ENCODE results near the gene RAD9A. TPM values are rescaled to one million over a fixed set of nuclear protein-coding genes. Genes with fewer than 3 reads are reported as not detected.
A peak's percentile ranks its signal among the peaks of the same experiment; 100 is the strongest.

Gene RAD9A
- total and polyA plus RNA-seq, 2 donors (not counting 1 experiment from before 2014, with no cell fraction given), result 3.5 to 3.8 TPM

- peak overlapping the region in 1 of 4 experiments; percentile 76 for H3K4me3 ChIP-seq (replicated peaks in 1 of 4; ENCODE audit: control extremely low read depth in 1 of 4, insufficient read depth in 1 of 4, low read depth in 3 of 4, low read length in 4 of 4)
- H3K27me3 ChIP-seq (ENCODE audit: control insufficient read depth, insufficient read depth, low read length), result no peaks in the 10 kb centered on the region
- H2AFZ ChIP-seq (ENCODE audit: low read length), result no peak overlapping the region
- peak overlapping the region; percentile 7 for H3K9ac ChIP-seq (ENCODE audit: insufficient read depth, low read length)
- TF ChIP-seq CTCF (conservative IDR thresholded peaks at IDR 0.05 in 1 of 2, IDR thresholded peaks at IDR 0.05 in 1 of 2; ENCODE audit: low read depth in 1 of 2, low read length in 2 of 2) (no peak), EZH2 (IDR thresholded peaks at IDR 0.05; ENCODE audit: low read length, missing control alignments) (no peak)
- peaks cover 3% of the 10 kb centered on the region for H3K4me1 ChIP-seq (ENCODE audit: control insufficient read depth, extremely low read depth, insufficient read depth, low read length)
- no peaks in the 10 kb centered on the region for H3K9me3 ChIP-seq (ENCODE audit: control insufficient read depth, insufficient read depth, low read depth, low read length)
- H4K20me1 ChIP-seq (ENCODE audit: control insufficient read depth, extremely low read depth, insufficient read depth, low read length), result no peaks in the 10 kb centered on the region
- no peak for DNase-seq (ENCODE audit: low read depth in 2 of 2)
- H3K4me2 ChIP-seq (ENCODE audit: extremely low read depth, insufficient read depth, low read length), result peak overlapping the region; percentile 90
- H3K36me3 ChIP-seq (ENCODE audit: control insufficient read depth, insufficient read depth, low read length), result peaks cover 18% of the 10 kb centered on the region
- H3K27ac ChIP-seq (ENCODE audit: insufficient read depth, low read length), result no peak overlapping the region
- peaks cover 11% of the 10 kb centered on the region for H3K79me2 ChIP-seq (ENCODE audit: control insufficient read depth, insufficient read depth, low read length)
Measured at GRCh38 chr11:67441731-67442351, 50.1 kb downstream of the RAD9A start.

DNA sequence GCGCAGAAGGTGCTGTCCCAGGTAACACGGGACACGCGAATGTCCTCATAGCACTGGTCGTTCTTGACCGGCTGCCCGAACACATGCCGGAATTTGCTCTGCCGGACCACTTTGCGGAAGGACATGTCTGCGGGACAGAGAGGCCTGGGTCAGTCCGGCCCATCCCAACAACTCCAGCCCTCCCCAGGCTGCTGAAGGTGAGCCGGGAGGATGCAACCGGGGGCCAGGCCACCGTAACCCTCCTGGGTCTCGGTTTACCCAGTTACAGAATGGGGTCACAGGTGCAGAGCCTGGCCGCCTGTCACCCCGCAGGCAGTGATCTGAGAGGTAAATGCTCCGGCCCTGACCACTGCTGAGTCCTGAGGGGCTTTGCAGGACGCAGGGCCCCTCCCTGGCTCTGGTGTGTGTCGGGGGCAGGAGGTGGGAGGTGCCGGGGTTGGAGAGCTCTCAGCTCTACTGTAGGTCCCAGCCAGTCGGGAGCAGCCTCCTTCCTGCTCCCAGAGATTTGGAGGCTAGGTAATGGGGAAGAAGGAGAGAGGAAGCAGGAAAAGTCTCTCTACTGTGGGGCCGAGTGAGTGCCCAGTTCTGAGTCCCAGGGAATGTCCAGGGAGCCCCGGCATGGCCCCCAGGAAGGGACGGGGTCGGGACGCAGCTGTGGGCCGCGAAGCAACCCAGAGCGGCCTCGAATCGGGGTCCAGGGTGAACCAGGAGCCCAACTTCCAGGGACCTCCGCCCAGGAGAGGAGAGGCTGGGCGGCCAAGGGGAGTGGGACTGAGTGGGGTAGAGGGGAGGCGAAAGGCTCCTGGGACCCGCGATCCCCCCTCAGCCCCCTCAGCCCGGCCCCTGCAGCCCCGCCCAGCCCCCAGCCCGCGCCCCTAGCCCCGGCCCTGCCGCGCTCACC is 51.0 kb downstream of the RAD9A start:
- Histone ChIP-seq H3K9ac (ENCODE audit: insufficient read depth, low read length) (peak overlapping the region; percentile 76), H3K9me3 (ENCODE audit: control insufficient read depth, insufficient read depth, low read depth, low read length) (no peaks in the 10 kb centered on the region), H2AFZ (ENCODE audit: low read length) (no peak overlapping the region), H4K20me1 (ENCODE audit: control insufficient read depth, extremely low read depth, insufficient read depth, low read length) (no peaks in the 10 kb centered on the region), H3K27ac (ENCODE audit: insufficient read depth, low read length) (peak overlapping the region; percentile 76), H3K27me3 (ENCODE audit: control insufficient read depth, insufficient read depth, low read length) (no peaks in the 10 kb centered on the region), H3K4me3 (replicated peaks in 1 of 4; ENCODE audit: control extremely low read depth in 1 of 4, insufficient read depth in 1 of 4, low read depth in 3 of 4, low read length in 4 of 4) (peak overlapping the region; percentile 75 to 91 (median 80)), H3K4me2 (ENCODE audit: extremely low read depth, insufficient read depth, low read length) (peak overlapping the region; percentile 90), H3K79me2 (ENCODE audit: control insufficient read depth, insufficient read depth, low read length) (peaks cover 11% of the 10 kb centered on the region), H3K36me3 (ENCODE audit: control insufficient read depth, insufficient read depth, low read length) (peaks cover 14% of the 10 kb centered on the region), H3K4me1 (ENCODE audit: control insufficient read depth, extremely low read depth, insufficient read depth, low read length) (peaks cover 3% of the 10 kb centered on the region)
- DNase-seq (ENCODE audit: low read depth in 2 of 2), result no peak
- TF ChIP-seq CTCF (conservative IDR thresholded peaks at IDR 0.05 in 1 of 2, IDR thresholded peaks at IDR 0.05 in 1 of 2; ENCODE audit: low read depth in 1 of 2, low read length in 2 of 2) (no peak), EZH2 (IDR thresholded peaks at IDR 0.05; ENCODE audit: low read length, missing control alignments) (no peak)

DNA sequence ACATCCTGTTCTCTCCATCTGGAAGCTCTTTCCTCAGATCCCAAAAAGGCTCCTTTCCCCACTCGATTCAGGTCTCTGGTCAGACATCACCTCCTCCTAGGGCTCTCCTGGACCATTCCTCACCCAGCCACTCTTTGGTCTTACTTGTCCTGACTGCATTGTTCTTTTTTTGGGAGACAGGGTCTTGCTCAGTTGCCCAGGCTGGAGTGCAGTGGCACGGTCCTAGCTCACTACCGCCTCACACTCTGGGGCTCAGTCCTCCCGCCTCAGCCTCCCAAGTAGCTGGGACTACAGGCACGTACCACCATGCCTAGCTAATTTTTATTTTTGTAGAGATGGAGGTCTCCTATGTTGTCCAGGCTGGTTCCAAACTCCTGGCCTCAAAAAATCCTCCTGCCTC is 53.7 kb downstream of the RAD9A start:
- H3K9me3 ChIP-seq (ENCODE audit: control insufficient read depth, insufficient read depth, low read depth, low read length), result no peaks in the 10 kb centered on the region
- H3K9ac ChIP-seq (ENCODE audit: insufficient read depth, low read length), result no peak overlapping the region
- no peak overlapping the region for H3K27ac ChIP-seq (ENCODE audit: insufficient read depth, low read length)
- H3K4me1 ChIP-seq (ENCODE audit: control insufficient read depth, extremely low read depth, insufficient read depth, low read length), result peaks cover 3% of the 10 kb centered on the region
- no peak overlapping the region for H2AFZ ChIP-seq (ENCODE audit: low read length)
- no peaks in the 10 kb centered on the region for H3K27me3 ChIP-seq (ENCODE audit: control insufficient read depth, insufficient read depth, low read length)
- H3K4me2 ChIP-seq (ENCODE audit: extremely low read depth, insufficient read depth, low read length), result no peak overlapping the region
- peaks cover 11% of the 10 kb centered on the region for H3K79me2 ChIP-seq (ENCODE audit: control insufficient read depth, insufficient read depth, low read length)
- no peaks in the 10 kb centered on the region for H4K20me1 ChIP-seq (ENCODE audit: control insufficient read depth, extremely low read depth, insufficient read depth, low read length)
- no peak overlapping the region for H3K4me3 ChIP-seq (replicated peaks in 1 of 4; ENCODE audit: control extremely low read depth in 1 of 4, insufficient read depth in 1 of 4, low read depth in 3 of 4, low read length in 4 of 4)
- H3K36me3 ChIP-seq (ENCODE audit: control insufficient read depth, insufficient read depth, low read length), result peaks cover 5% of the 10 kb centered on the region
- no peak for TF ChIP-seq EZH2 (IDR thresholded peaks at IDR 0.05; ENCODE audit: low read length, missing control alignments)
- TF ChIP-seq CTCF (conservative IDR thresholded peaks at IDR 0.05 in 1 of 2, IDR thresholded peaks at IDR 0.05 in 1 of 2; ENCODE audit: low read depth in 1 of 2, low read length in 2 of 2), result no peak
- no peak for DNase-seq (ENCODE audit: low read depth in 2 of 2)

All from fibroblast of lung (primary cell).